Osteocyte (in vitro differentiated cells): Measurements from ENCODE around the gene RAPGEF2. TPM values are rescaled to one million over a fixed set of nuclear protein-coding genes. Genes with fewer than 3 reads are reported as not detected.
A peak's percentile ranks its signal among the peaks of the same experiment; 100 is the strongest.

Source experiments
- DNase-seq: peaks from one replicate; pipeline ENCODE4 v3.0.0; 2021; ENCODE audit warnings: mixed read lengths; ENCODE audit not compliant: unreplicated experiment; ENCODE audit errors: extremely low spot score
- H3K27ac Mint-ChIP-seq: one replicate; pipeline ENCODE4 v1.8.0; 2021; ENCODE audit warnings: mild to moderate bottlenecking, mixed read lengths; ENCODE audit not compliant: unreplicated experiment
- H3K27me3 Mint-ChIP-seq: one replicate; pipeline ENCODE4 v1.8.0; 2021; ENCODE audit warnings: mixed read lengths; ENCODE audit not compliant: unreplicated experiment
- H3K36me3 Mint-ChIP-seq: one replicate; pipeline ENCODE4 v1.8.0; 2021; ENCODE audit warnings: mixed read lengths; ENCODE audit not compliant: unreplicated experiment
- H3K4me1 Mint-ChIP-seq: one replicate; pipeline ENCODE4 v1.8.0; 2021; ENCODE audit warnings: mixed read lengths; ENCODE audit not compliant: unreplicated experiment
- H3K4me3 Mint-ChIP-seq: one replicate; pipeline ENCODE4 v1.8.0; 2021; ENCODE audit warnings: mild to moderate bottlenecking, moderate library complexity, mixed read lengths; ENCODE audit not compliant: unreplicated experiment
- H3K9me3 Mint-ChIP-seq: one replicate; pipeline ENCODE4 v1.8.0; 2021; ENCODE audit warnings: mixed read lengths; ENCODE audit not compliant: unreplicated experiment
- total RNA-seq: library from RNA; stranded (reverse); gene quantifications from 2 replicates; pipeline ENCODE4 v1.2.1, GENCODE V29; 2021
- TF ChIP-seq, protein P1 (sequence below): fragments of 200-600 bp; sonication (generic); IDR thresholded peaks from 2 replicates; pipeline ENCODE4 v1.5.0; 2021; ENCODE audit warnings: antibody characterized with exemption, mild to moderate bottlenecking, moderate library complexity

The RAPGEF2 gene
- total RNA-seq, 1 donor from 2014 or later, result 22.7 TPM

DNA sequence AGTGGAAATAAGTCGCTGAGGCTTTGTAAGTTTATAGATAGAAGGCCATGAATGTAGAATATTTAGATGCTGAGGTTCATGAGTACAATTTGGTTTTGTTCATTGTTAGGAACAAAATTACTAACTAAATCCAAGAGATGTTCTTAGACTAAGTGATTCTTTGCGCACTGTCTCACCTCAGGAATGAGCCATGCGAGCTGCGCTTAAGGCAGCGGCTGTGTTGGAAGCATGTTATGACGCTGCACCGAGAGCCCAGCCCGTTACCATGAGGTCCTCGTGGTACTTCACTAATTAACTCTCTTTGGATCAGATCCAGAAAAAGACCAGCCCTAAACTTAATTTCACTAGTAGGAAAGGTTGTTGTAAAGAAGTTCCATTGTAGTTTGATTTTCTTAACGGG is 166.2 kb downstream of the RAPGEF2 start:
- DNase-seq, result no peak
- Mint-ChIP-seq H3K27ac (no peak overlapping the region), H3K36me3 (no peaks in the 10 kb centered on the region), H3K4me1 (peaks cover 29% of the 10 kb centered on the region), H3K4me3 (no peak overlapping the region), H3K27me3 (no peaks in the 10 kb centered on the region), H3K9me3 (no peaks in the 10 kb centered on the region)
- TF ChIP-seq, protein P1, sequence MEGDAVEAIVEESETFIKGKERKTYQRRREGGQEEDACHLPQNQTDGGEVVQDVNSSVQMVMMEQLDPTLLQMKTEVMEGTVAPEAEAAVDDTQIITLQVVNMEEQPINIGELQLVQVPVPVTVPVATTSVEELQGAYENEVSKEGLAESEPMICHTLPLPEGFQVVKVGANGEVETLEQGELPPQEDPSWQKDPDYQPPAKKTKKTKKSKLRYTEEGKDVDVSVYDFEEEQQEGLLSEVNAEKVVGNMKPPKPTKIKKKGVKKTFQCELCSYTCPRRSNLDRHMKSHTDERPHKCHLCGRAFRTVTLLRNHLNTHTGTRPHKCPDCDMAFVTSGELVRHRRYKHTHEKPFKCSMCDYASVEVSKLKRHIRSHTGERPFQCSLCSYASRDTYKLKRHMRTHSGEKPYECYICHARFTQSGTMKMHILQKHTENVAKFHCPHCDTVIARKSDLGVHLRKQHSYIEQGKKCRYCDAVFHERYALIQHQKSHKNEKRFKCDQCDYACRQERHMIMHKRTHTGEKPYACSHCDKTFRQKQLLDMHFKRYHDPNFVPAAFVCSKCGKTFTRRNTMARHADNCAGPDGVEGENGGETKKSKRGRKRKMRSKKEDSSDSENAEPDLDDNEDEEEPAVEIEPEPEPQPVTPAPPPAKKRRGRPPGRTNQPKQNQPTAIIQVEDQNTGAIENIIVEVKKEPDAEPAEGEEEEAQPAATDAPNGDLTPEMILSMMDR, result no peak

DNA sequence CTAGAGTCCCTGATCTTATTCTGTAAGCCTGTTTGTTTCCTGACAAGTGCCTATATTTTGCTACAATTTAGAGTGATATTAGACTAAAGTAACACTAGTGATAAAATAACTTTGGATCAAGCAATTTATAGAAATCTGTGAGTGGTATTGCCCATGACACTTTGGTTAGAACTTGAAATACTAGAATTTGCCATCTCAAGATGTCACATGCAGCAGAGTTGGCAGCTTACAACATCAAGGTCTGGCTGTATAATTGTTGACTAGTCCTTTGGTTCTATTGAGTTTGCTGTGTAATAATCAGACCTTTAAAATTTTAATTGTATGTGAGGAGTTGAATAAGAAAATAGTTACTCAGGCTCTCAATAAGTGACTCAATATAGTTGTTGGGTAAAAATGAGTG is 167.1 kb downstream of the RAPGEF2 start:
- no peaks in the 10 kb centered on the region for H3K27me3 Mint-ChIP-seq
- no peak overlapping the region for H3K27ac Mint-ChIP-seq
- H3K36me3 Mint-ChIP-seq, result no peaks in the 10 kb centered on the region
- TF ChIP-seq, protein P1, result no peak
- peaks cover 33% of the 10 kb centered on the region for H3K4me1 Mint-ChIP-seq
- no peak for DNase-seq
- H3K9me3 Mint-ChIP-seq, result no peaks in the 10 kb centered on the region
- no peak overlapping the region for H3K4me3 Mint-ChIP-seq

DNA sequence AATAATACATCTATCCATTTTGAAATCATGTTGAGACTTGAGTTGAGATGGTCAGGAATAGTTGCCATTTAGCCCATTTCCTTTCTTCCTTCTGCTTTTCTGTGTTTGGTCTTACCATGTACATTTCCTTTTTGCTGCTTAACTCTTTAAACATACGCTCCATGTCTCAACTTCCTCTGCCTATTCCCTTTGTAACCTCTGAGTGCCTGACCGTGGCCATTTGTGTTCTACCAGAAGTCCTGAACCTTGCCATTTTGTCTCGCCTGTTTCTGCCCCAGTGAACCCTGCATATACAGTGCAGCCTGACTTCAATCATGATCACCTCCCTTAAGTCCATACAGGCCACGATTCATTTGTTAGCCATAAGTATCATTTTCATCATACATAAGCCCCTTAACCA is 169.0 kb downstream of the RAPGEF2 start:
- no peaks in the 10 kb centered on the region for H3K27me3 Mint-ChIP-seq
- H3K4me3 Mint-ChIP-seq, result no peak overlapping the region
- no peak for DNase-seq
- H3K36me3 Mint-ChIP-seq, result no peaks in the 10 kb centered on the region
- peaks cover 30% of the 10 kb centered on the region for H3K4me1 Mint-ChIP-seq
- H3K27ac Mint-ChIP-seq, result peak overlapping the region; percentile 5
- H3K9me3 Mint-ChIP-seq, result no peaks in the 10 kb centered on the region
- TF ChIP-seq, protein P1, result no peak

DNA sequence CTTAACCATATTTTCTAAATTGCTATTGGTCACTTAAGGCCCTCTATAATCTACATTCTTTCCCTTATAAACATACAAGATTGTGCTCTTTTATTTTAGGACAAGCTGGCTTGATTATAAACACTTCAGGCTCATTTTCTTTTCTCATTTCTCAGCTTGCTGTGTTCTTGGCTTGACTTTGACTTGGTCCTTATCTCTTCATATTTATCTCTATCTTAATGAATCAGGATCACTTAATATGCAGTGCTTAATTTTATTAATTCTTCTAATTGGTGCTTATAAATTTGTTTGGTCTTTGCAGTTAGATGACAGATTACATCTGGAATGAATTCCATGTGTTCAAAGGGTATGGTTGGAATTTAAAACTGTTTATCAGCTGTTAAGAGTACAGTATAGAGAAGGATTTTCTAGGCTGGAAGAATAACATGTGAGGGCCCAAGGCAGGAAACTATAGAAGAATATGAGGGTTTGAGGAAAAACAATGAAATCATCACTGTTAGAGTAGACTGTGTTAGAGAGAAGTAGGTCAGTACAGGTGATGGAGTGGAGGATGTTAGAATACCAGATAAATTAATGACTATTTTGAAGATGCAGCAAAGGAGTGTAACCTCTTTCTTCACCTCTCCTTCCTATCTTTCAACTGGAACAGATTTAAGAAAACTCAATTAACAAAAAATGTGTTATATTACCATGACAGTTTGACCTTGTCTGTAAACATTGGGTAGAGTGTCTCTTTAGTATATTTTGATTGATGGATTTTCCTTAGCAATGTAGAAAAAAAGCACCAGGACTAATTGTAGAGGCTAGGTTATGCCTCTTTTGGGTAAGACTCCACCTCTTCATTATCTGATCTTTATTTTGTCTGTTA is 169.6 kb downstream of the RAPGEF2 start:
- no peak for DNase-seq
- Mint-ChIP-seq H3K27ac (peak overlapping the region; percentile 63), H3K9me3 (no peaks in the 10 kb centered on the region), H3K4me1 (peaks cover 30% of the 10 kb centered on the region), H3K27me3 (no peaks in the 10 kb centered on the region), H3K36me3 (peaks cover 2% of the 10 kb centered on the region), H3K4me3 (no peak overlapping the region)
- TF ChIP-seq, protein P1, result no peak

DNA sequence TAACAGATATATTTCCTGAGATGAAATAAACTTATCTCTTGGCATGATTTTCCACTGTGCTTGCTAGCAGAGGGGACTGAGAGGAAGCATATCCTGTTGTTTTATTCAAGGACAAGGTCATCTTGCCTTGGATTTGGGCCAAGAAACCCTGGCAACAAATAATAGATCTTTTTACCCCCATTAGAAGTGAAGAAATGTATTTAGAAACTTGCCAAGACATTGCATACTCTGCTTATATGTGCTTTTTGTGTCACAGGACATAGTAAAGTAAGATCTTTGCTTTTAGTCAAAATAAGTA is 170.2 kb downstream of the RAPGEF2 start:
- TF ChIP-seq, protein P1, result no peak
- Mint-ChIP-seq H3K27me3 (no peaks in the 10 kb centered on the region), H3K4me1 (peaks cover 30% of the 10 kb centered on the region), H3K27ac (peak overlapping the region; percentile 63), H3K4me3 (no peak overlapping the region), H3K9me3 (no peaks in the 10 kb centered on the region), H3K36me3 (peaks cover 6% of the 10 kb centered on the region)
- no peak for DNase-seq
